Thyroid gland (tissue), 4 donors: Measurements from ENCODE around the gene LILRB2.

Experiments
- POLR2A ChIP-seq, 2 donors: fragments of 450-650 bp; IDR thresholded peaks; one replicate each; pipeline ENCODE4 v1.6.1; 2017; ENCODE audit warnings: antibody characterized with exemption in 2 of 2, mild to moderate bottlenecking in 2 of 2, moderate library complexity in 1 of 2
- TF ChIP-seq, protein P1 (sequence below), 6 experiments: fragments of 200-600 bp in 3 of 6; fragments of 450-650 bp in 3 of 6; sonication (generic) in 3 of 6; IDR thresholded peaks; one replicate each; pipeline ENCODE4 v1.5.1; 2016 to 2019; ENCODE audit warnings: antibody characterized with exemption in 6 of 6, mild to moderate bottlenecking in 2 of 6, inconsistent platforms in 1 of 6, moderate library complexity in 1 of 6

DNA sequence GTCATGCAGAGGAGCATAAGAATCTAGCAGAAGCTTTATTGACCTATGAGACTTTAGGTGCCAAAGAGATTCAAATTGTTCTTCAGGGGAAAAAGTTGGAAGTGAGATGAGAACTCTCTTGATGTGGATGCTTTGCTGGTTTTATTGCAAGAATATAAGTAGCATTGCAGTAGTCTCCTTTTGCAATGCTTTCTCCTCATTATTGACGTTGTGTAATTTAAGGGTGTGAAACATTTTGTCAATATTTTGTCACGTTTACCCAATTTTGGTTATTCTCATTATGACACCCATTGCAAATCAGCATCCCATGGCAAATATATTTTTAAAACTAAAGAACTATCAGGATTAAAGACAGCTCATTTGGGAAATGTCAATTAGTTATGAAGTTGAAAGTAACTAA, 12.0 kb downstream of the LILRB2 start:
- TF ChIP-seq POLR2A (IDR thresholded peaks at IDR 0.05): no peak
- TF ChIP-seq, protein P1, sequence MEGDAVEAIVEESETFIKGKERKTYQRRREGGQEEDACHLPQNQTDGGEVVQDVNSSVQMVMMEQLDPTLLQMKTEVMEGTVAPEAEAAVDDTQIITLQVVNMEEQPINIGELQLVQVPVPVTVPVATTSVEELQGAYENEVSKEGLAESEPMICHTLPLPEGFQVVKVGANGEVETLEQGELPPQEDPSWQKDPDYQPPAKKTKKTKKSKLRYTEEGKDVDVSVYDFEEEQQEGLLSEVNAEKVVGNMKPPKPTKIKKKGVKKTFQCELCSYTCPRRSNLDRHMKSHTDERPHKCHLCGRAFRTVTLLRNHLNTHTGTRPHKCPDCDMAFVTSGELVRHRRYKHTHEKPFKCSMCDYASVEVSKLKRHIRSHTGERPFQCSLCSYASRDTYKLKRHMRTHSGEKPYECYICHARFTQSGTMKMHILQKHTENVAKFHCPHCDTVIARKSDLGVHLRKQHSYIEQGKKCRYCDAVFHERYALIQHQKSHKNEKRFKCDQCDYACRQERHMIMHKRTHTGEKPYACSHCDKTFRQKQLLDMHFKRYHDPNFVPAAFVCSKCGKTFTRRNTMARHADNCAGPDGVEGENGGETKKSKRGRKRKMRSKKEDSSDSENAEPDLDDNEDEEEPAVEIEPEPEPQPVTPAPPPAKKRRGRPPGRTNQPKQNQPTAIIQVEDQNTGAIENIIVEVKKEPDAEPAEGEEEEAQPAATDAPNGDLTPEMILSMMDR (IDR thresholded peaks at IDR 0.05): no peak
